PC-3 (cell line): ENCODE measurements around the gene WDR62.

Source experiments
- EZH2 ChIP-seq: fragments of 300-600 bp; sonication (generic); IDR thresholded peaks from one replicate; pipeline ENCODE4 v1.6.1; 2017; ENCODE audit warnings: antibody characterized with exemption, mild to moderate bottlenecking, low read length; ENCODE audit not compliant: unreplicated experiment
- TF ChIP-seq, protein P1 (sequence below): fragments of 300-600 bp; sonication (generic); conservative IDR thresholded peaks from 2 replicates; pipeline ENCODE4 v1.5.1; 2017; ENCODE audit warnings: antibody characterized with exemption, low read depth, mild to moderate bottlenecking, low read length

GRCh38 chr19:36128392-36128736, 73.7 kb downstream of the WDR62 start:
- TF ChIP-seq, protein P1, sequence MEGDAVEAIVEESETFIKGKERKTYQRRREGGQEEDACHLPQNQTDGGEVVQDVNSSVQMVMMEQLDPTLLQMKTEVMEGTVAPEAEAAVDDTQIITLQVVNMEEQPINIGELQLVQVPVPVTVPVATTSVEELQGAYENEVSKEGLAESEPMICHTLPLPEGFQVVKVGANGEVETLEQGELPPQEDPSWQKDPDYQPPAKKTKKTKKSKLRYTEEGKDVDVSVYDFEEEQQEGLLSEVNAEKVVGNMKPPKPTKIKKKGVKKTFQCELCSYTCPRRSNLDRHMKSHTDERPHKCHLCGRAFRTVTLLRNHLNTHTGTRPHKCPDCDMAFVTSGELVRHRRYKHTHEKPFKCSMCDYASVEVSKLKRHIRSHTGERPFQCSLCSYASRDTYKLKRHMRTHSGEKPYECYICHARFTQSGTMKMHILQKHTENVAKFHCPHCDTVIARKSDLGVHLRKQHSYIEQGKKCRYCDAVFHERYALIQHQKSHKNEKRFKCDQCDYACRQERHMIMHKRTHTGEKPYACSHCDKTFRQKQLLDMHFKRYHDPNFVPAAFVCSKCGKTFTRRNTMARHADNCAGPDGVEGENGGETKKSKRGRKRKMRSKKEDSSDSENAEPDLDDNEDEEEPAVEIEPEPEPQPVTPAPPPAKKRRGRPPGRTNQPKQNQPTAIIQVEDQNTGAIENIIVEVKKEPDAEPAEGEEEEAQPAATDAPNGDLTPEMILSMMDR: no peak
- TF ChIP-seq EZH2: no peak
